GM18951 (cell line): ENCODE results near the gene TFB1M.
"Not testable (repeated sequence)": the region's sequence is repeated elsewhere in the genome, so short reads cannot be mapped to it uniquely, and the experiment has no call there.

Experiments
- POLR2A ChIP-seq: IDR thresholded peaks from 4 replicates; pipeline ENCODE4 v1.6.1; 2011; ENCODE audit warnings: mild to moderate bottlenecking; ENCODE audit not compliant: insufficient read length, insufficient read depth; ENCODE audit errors: extremely low read depth
- in situ Hi-C: fragments of 300-500 bp; cut with MboI; formaldehyde crosslinking; loops from one replicate; pipeline ENCODE4 v1.12.0; 2022; ENCODE audit warnings: low sequenced_read_pairs, mixed read lengths, inconsistent platforms; ENCODE audit not compliant: unreplicated experiment

TFB1M gene

GRCh38 chr6:155223646-155224451 is 90.4 kb downstream of the TFB1M start:
- in situ Hi-C loops: no loop called here
- TF ChIP-seq POLR2A: no peak

GRCh38 chr6:155222506-155222905 is 91.8 kb downstream of the TFB1M start:
- in situ Hi-C loops: no loop called here
- TF ChIP-seq POLR2A: no peak

GRCh38 chr6:155221086-155221485 is 93.2 kb downstream of the TFB1M start:
- TF ChIP-seq POLR2A: no peak
- in situ Hi-C loops: no loop called here

GRCh38 chr6:155219858-155220301 is 94.4 kb downstream of the TFB1M start:
- in situ Hi-C loops: no loop called here
- no peak for TF ChIP-seq POLR2A

- in situ Hi-C loops: no loop called here
- TF ChIP-seq POLR2A: no peak
Observed at GRCh38 chr6:155219299-155219698, 95.0 kb downstream of the TFB1M start.

- in situ Hi-C loops: not testable (repeated sequence)
Observed at GRCh38 chr6:155218711-155219110, 95.6 kb downstream of the TFB1M start.

- no peak for TF ChIP-seq POLR2A
Observed at GRCh38 chr6:155216312-155217046, 97.8 kb downstream of the TFB1M start.

GRCh38 chr6:155215906-155216305 is 98.4 kb downstream of the TFB1M start:
- in situ Hi-C loops: no loop called here
- no peak for TF ChIP-seq POLR2A

More at GRCh38 chr6:155216312-155217046, 97.8 kb downstream of the TFB1M start:
- in situ Hi-C loops: no loop called here

- in situ Hi-C loops: no loop called here
- TF ChIP-seq POLR2A: no peak
Observed at GRCh38 chr6:155213611-155214372, 100.5 kb downstream of the TFB1M start.

GRCh38 chr6:155212616-155213380 is 101.5 kb downstream of the TFB1M start:
- TF ChIP-seq POLR2A: no peak
- in situ Hi-C loops: no loop called here

- no peak for TF ChIP-seq POLR2A
- in situ Hi-C loops: no loop called here
Observed at GRCh38 chr6:155212106-155212505, 102.2 kb downstream of the TFB1M start.

GRCh38 chr6:155207223-155207622 is 107.1 kb downstream of the TFB1M start:
- no peak for TF ChIP-seq POLR2A
- in situ Hi-C loops: no loop called here
